GM23338 (cell line): ENCODE results near the gene RAD51B. TPM values are rescaled to one million over a fixed set of nuclear protein-coding genes. Genes with fewer than 3 reads are reported as not detected.

ENCODE experiments used
- ATAC-seq: fragments of 200-7000 bp; cut with Tn5 transposase; 3 replicates; pipeline ENCODE4 v1.9.1; 2020
- DNase-seq: peaks from one replicate; pipeline ENCODE4 v3.0.0-alpha.2; 2015; ENCODE audit warnings: low spot score
- H2AFZ ChIP-seq: fragments of 200-600 bp; sonication (generic); 2 replicates; pipeline ENCODE4 v1.8.0; 2016; ENCODE audit warnings: antibody characterized with exemption, mild to moderate bottlenecking, moderate library complexity
- H3F3A ChIP-seq: fragments of 200-600 bp; sonication (generic); replicated peaks from 2 replicates; pipeline ENCODE4 v1.8.0; 2017; ENCODE audit warnings: antibody characterized with exemption, mixed run types, low read depth
- H3K27ac ChIP-seq: fragments of 200-600 bp; sonication (generic); 2 replicates; pipeline ENCODE4 v1.6.1; 2016; ENCODE audit warnings: low read depth
- H3K27me3 ChIP-seq: fragments of 200-600 bp; sonication (generic); 2 replicates; pipeline ENCODE4 v1.8.0; 2016; ENCODE audit warnings: mild to moderate bottlenecking, mixed run types, moderate library complexity; ENCODE audit not compliant: insufficient read depth
- H3K36me3 ChIP-seq: fragments of 200-600 bp; sonication (generic); 2 replicates; pipeline ENCODE4 v1.8.0; 2016; ENCODE audit warnings: mild to moderate bottlenecking; ENCODE audit not compliant: insufficient read depth
- H3K4me1 ChIP-seq: fragments of 200-600 bp; sonication (generic); 2 replicates; pipeline ENCODE4 v1.8.0; 2016; ENCODE audit warnings: mild to moderate bottlenecking, moderate library complexity; ENCODE audit not compliant: insufficient read depth
- H3K4me2 ChIP-seq: fragments of 200-600 bp; sonication (generic); 2 replicates; pipeline ENCODE4 v1.7.1; 2017; ENCODE audit warnings: mixed run types
- H3K4me3 ChIP-seq: fragments of 200-600 bp; sonication (generic); 2 replicates; pipeline ENCODE4 v1.6.1; 2016; ENCODE audit warnings: mixed run types
- H3K79me2 ChIP-seq: fragments of 200-600 bp; sonication (generic); replicated peaks from 2 replicates; pipeline ENCODE4 v1.8.0; 2017; ENCODE audit warnings: mild to moderate bottlenecking; ENCODE audit not compliant: insufficient read depth
- H3K9me2 ChIP-seq: fragments of 200-600 bp; sonication (generic); 2 replicates; pipeline ENCODE4 v1.8.0; 2017; ENCODE audit not compliant: insufficient read depth
- H4K20me1 ChIP-seq: fragments of 200-600 bp; sonication (generic); replicated peaks from 2 replicates; pipeline ENCODE4 v1.8.0; 2017; ENCODE audit warnings: mild to moderate bottlenecking; ENCODE audit not compliant: insufficient read depth
- H3K27ac Mint-ChIP-seq: 2 replicates; pipeline ENCODE4 v1.8.0; 2020; ENCODE audit warnings: inconsistent platforms, mild to moderate bottlenecking, moderate library complexity, mixed read lengths
- H3K27me3 Mint-ChIP-seq: 3 replicates; pipeline ENCODE4 v1.8.0; 2022; ENCODE audit warnings: low read depth, mild to moderate bottlenecking, moderate library complexity, mixed read lengths, inconsistent platforms; ENCODE audit not compliant: insufficient read depth, poor library complexity
- H3K36me3 Mint-ChIP-seq: 3 replicates; pipeline ENCODE4 v1.8.0; 2021; ENCODE audit warnings: low read depth, mild to moderate bottlenecking, inconsistent platforms, moderate library complexity, mixed read lengths
- H3K4me1 Mint-ChIP-seq: 3 replicates; pipeline ENCODE4 v1.8.0; 2020; ENCODE audit warnings: mild to moderate bottlenecking, inconsistent platforms, mixed read lengths
- H3K4me3 Mint-ChIP-seq: 3 replicates; pipeline ENCODE4 v1.8.0; 2021; ENCODE audit warnings: moderate library complexity, mild to moderate bottlenecking, inconsistent platforms, mixed read lengths
- H3K9me3 Mint-ChIP-seq: 3 replicates; pipeline ENCODE4 v1.8.0; 2020; ENCODE audit warnings: moderate library complexity, mild to moderate bottlenecking, inconsistent platforms, mixed read lengths
- CREB1 ChIP-seq: fragments of 250-450 bp; sonication (Bioruptor Pico); IDR thresholded peaks from 2 replicates; pipeline ENCODE4 v1.5.0; 2020; ENCODE audit warnings: low read depth, mild to moderate bottlenecking, moderate library complexity
- EZH2phosphoT487 ChIP-seq: fragments of 200-600 bp; sonication (generic); IDR thresholded peaks from one replicate; pipeline ENCODE4 v1.8.1; 2018; ENCODE audit warnings: antibody characterized with exemption; ENCODE audit not compliant: unreplicated experiment
- NANOG ChIP-seq: IDR thresholded peaks from 2 replicates; pipeline ENCODE4 v1.6.1; 2016; ENCODE audit warnings: antibody characterized with exemption, borderline replicate concordance
- POLR2AphosphoS5 ChIP-seq: IDR thresholded peaks from 2 replicates; pipeline ENCODE4 v1.6.1; 2016; ENCODE audit warnings: antibody characterized with exemption, low read depth
- ZNF331 ChIP-seq: fragments of 250-450 bp; sonication (Bioruptor Pico); IDR thresholded peaks from 2 replicates; pipeline ENCODE4 v1.5.0; 2020; ENCODE audit warnings: low read depth, mild to moderate bottlenecking, moderate library complexity
- polyA plus RNA-seq: library from polyadenylated mRNA; unstranded; fragments of >200 nt; fragmentation: Nextera tagmentation; extraction: Ambion mirVana; gene quantifications from 2 replicates; pipeline ENCODE4 v1.2.1, GENCODE V29; 2016
- total RNA-seq: library from RNA; depleted of rRNA; stranded (reverse); fragments of >200 nt; shearing (Covaris generic); gene quantifications from 2 replicates; pipeline ENCODE4 v1.2.3, GENCODE V29; 2014
- TF ChIP-seq, protein P1 (sequence below): fragments of 250-450 bp; sonication (Bioruptor Pico); IDR thresholded peaks from 2 replicates; pipeline ENCODE4 v1.5.0; 2020; ENCODE audit warnings: mild to moderate bottlenecking, moderate library complexity
- TF ChIP-seq, protein P2 (sequence below): IDR thresholded peaks from one replicate; pipeline ENCODE4 v1.6.1; 2018; ENCODE audit warnings: antibody characterized with exemption; ENCODE audit not compliant: unreplicated experiment
- TF ChIP-seq, protein P3 (sequence below): IDR thresholded peaks from 2 replicates; pipeline ENCODE4 v1.6.1; 2016; ENCODE audit warnings: antibody characterized with exemption
- TF ChIP-seq, protein P4 (sequence below), 2 experiments: fragments of 200-600 bp in 1 of 2; sonication (generic) in 1 of 2; conservative IDR thresholded peaks; 2 replicates each; pipeline versions ENCODE4 v1.5.1 to v1.6.1; 2016 to 2017; ENCODE audit warnings: antibody characterized with exemption in 2 of 2, low read depth in 2 of 2, mild to moderate bottlenecking in 2 of 2, moderate library complexity in 1 of 2

The RAD51B gene
- total and polyA plus RNA-seq, 2 experiments from 2014 or later, result 15.7 to 29.1 TPM

- TF ChIP-seq, protein P1, sequence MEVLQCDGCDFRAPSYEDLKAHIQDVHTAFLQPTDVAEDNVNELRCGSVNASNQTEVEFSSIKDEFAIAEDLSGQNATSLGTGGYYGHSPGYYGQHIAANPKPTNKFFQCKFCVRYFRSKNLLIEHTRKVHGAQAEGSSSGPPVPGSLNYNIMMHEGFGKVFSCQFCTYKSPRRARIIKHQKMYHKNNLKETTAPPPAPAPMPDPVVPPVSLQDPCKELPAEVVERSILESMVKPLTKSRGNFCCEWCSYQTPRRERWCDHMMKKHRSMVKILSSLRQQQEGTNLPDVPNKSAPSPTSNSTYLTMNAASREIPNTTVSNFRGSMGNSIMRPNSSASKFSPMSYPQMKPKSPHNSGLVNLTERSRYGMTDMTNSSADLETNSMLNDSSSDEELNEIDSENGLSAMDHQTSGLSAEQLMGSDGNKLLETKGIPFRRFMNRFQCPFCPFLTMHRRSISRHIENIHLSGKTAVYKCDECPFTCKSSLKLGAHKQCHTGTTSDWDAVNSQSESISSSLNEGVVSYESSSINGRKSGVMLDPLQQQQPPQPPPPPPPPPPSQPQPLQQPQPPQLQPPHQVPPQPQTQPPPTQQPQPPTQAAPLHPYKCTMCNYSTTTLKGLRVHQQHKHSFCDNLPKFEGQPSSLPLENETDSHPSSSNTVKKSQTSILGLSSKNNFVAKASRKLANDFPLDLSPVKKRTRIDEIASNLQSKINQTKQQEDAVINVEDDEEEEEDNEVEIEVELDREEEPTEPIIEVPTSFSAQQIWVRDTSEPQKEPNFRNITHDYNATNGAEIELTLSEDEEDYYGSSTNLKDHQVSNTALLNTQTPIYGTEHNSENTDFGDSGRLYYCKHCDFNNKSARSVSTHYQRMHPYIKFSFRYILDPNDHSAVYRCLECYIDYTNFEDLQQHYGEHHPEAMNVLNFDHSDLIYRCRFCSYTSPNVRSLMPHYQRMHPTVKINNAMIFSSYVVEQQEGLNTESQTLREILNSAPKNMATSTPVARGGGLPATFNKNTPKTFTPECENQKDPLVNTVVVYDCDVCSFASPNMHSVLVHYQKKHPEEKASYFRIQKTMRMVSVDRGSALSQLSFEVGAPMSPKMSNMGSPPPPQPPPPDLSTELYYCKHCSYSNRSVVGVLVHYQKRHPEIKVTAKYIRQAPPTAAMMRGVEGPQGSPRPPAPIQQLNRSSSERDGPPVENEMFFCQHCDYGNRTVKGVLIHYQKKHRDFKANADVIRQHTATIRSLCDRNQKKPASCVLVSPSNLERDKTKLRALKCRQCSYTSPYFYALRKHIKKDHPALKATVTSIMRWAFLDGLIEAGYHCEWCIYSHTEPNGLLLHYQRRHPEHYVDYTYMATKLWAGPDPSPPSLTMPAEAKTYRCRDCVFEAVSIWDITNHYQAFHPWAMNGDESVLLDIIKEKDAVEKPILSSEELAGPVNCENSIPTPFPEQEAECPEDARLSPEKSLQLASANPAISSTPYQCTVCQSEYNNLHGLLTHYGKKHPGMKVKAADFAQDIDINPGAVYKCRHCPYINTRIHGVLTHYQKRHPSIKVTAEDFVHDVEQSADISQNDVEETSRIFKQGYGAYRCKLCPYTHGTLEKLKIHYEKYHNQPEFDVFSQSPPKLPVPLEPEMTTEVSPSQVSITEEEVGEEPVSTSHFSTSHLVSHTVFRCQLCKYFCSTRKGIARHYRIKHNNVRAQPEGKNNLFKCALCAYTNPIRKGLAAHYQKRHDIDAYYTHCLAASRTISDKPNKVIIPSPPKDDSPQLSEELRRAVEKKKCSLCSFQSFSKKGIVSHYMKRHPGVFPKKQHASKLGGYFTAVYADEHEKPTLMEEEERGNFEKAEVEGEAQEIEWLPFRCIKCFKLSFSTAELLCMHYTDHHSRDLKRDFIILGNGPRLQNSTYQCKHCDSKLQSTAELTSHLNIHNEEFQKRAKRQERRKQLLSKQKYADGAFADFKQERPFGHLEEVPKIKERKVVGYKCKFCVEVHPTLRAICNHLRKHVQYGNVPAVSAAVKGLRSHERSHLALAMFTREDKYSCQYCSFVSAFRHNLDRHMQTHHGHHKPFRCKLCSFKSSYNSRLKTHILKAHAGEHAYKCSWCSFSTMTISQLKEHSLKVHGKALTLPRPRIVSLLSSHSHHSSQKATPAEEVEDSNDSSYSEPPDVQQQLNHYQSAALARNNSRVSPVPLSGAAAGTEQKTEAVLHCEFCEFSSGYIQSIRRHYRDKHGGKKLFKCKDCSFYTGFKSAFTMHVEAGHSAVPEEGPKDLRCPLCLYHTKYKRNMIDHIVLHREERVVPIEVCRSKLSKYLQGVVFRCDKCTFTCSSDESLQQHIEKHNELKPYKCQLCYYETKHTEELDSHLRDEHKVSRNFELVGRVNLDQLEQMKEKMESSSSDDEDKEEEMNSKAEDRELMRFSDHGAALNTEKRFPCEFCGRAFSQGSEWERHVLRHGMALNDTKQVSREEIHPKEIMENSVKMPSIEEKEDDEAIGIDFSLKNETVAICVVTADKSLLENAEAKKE (CRISPR knock-in tag), result no peak
- no peak for TF ChIP-seq NANOG
- TF ChIP-seq, protein P2, sequence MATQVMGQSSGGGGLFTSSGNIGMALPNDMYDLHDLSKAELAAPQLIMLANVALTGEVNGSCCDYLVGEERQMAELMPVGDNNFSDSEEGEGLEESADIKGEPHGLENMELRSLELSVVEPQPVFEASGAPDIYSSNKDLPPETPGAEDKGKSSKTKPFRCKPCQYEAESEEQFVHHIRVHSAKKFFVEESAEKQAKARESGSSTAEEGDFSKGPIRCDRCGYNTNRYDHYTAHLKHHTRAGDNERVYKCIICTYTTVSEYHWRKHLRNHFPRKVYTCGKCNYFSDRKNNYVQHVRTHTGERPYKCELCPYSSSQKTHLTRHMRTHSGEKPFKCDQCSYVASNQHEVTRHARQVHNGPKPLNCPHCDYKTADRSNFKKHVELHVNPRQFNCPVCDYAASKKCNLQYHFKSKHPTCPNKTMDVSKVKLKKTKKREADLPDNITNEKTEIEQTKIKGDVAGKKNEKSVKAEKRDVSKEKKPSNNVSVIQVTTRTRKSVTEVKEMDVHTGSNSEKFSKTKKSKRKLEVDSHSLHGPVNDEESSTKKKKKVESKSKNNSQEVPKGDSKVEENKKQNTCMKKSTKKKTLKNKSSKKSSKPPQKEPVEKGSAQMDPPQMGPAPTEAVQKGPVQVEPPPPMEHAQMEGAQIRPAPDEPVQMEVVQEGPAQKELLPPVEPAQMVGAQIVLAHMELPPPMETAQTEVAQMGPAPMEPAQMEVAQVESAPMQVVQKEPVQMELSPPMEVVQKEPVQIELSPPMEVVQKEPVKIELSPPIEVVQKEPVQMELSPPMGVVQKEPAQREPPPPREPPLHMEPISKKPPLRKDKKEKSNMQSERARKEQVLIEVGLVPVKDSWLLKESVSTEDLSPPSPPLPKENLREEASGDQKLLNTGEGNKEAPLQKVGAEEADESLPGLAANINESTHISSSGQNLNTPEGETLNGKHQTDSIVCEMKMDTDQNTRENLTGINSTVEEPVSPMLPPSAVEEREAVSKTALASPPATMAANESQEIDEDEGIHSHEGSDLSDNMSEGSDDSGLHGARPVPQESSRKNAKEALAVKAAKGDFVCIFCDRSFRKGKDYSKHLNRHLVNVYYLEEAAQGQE, result no peak
These were observed 287.3 kb downstream of the RAD51B start (continued) for GRCh38 chr14:68106905-68107304.

DNA sequence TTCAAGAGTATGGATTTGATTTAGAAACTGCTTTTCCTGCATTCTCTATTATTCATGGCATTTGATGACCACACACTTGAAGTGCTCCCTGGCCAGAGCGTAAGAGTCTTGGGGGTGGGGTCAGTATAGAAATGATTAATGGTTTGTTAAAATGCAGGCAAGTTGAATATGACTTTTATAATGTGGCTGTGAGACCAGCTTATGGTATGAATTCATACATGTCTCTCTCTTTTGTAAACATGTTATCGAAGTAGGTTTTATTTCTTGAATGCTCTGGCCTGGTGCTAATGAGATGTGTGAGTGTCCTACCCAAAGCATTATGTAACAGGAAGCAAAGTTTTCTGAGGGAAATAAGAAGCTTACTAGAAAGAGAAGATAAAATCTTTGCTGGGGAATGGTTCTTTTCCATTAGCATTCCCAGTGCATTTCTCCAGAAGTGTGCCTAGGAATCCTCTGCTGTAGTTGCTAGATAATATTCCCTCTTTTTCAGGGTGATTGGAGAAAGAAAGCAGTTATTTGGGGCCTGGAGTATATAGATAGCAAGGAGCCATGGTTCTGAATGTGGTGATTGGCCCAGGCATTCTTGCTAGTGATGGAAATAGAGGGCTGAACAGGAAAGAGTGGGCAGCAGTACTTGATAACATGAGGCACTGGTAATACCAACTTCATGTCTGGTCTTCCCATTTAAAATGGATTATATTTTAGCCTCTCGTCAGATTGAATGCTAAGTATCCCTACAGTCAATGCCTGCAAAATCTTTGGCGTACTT is 289.7 kb downstream of the RAD51B start:
- H3K27ac Mint-ChIP-seq, result no peak overlapping the region
- no peak for ATAC-seq
- TF ChIP-seq EZH2phosphoT487 (no peak), CREB1 (CRISPR knock-in tag) (no peak), POLR2AphosphoS5 (no peak), ZNF331 (no peak), NANOG (no peak)
- TF ChIP-seq, protein P3, sequence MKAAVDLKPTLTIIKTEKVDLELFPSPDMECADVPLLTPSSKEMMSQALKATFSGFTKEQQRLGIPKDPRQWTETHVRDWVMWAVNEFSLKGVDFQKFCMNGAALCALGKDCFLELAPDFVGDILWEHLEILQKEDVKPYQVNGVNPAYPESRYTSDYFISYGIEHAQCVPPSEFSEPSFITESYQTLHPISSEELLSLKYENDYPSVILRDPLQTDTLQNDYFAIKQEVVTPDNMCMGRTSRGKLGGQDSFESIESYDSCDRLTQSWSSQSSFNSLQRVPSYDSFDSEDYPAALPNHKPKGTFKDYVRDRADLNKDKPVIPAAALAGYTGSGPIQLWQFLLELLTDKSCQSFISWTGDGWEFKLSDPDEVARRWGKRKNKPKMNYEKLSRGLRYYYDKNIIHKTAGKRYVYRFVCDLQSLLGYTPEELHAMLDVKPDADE, result no peak
- TF ChIP-seq, protein P4, sequence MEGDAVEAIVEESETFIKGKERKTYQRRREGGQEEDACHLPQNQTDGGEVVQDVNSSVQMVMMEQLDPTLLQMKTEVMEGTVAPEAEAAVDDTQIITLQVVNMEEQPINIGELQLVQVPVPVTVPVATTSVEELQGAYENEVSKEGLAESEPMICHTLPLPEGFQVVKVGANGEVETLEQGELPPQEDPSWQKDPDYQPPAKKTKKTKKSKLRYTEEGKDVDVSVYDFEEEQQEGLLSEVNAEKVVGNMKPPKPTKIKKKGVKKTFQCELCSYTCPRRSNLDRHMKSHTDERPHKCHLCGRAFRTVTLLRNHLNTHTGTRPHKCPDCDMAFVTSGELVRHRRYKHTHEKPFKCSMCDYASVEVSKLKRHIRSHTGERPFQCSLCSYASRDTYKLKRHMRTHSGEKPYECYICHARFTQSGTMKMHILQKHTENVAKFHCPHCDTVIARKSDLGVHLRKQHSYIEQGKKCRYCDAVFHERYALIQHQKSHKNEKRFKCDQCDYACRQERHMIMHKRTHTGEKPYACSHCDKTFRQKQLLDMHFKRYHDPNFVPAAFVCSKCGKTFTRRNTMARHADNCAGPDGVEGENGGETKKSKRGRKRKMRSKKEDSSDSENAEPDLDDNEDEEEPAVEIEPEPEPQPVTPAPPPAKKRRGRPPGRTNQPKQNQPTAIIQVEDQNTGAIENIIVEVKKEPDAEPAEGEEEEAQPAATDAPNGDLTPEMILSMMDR (conservative IDR thresholded peaks at IDR 0.05; ENCODE audit: low read depth in 2 of 2), result no peak

More for the DNA sequence above, 289.7 kb downstream of the RAD51B start:
- Histone ChIP-seq H3F3A (no peaks in the 10 kb centered on the region), H3K4me3 (no peak overlapping the region), H3K4me2 (no peak overlapping the region), H3K4me1 (peaks cover 41% of the 10 kb centered on the region), H2AFZ (no peak overlapping the region), H3K27ac (no peak overlapping the region), H3K9me2 (no peaks in the 10 kb centered on the region), H3K36me3 (no peaks in the 10 kb centered on the region), H3K27me3 (no peaks in the 10 kb centered on the region), H4K20me1 (no peaks in the 10 kb centered on the region), H3K79me2 (no peaks in the 10 kb centered on the region)
- no peaks in the 10 kb centered on the region for H3K27me3 Mint-ChIP-seq
- DNase-seq, result no peak
- no peaks in the 10 kb centered on the region for H3K9me3 Mint-ChIP-seq
- no peaks in the 10 kb centered on the region for H3K36me3 Mint-ChIP-seq
- peaks cover 22% of the 10 kb centered on the region for H3K4me1 Mint-ChIP-seq
- no peak overlapping the region for H3K4me3 Mint-ChIP-seq
